Stimulated activated naive B cell treated with anti-CD40 and anti-IgM and Interleukin-4, amounts not matched to agents 10 μg/mL and 1 μg/mL and 100 μg/mL, for 72 hours (primary cell): ENCODE results near the gene RIPK1.
"Not testable (repeated sequence)": the region's sequence is repeated elsewhere in the genome, so short reads cannot be mapped to it uniquely, and the experiment has no call there.

Source experiments
- ATAC-seq, 2 donors: fragments of 150-1000 bp; cut with Tn5 transposase; replicated peaks; 2 replicates each; pipeline ENCODE4 v1.10.0; 2021; ENCODE audit warnings: moderate library complexity in 1 of 2
- DNase-seq: peaks from one replicate; pipeline ENCODE4 v3.0.0; 2021
- H3K27ac Mint-ChIP-seq: one replicate; pipeline ENCODE4 v1.8.0; 2022; ENCODE audit warnings: mild to moderate bottlenecking, mixed read lengths
- H3K27me3 Mint-ChIP-seq, 2 donors: one replicate each; pipeline ENCODE4 v1.8.0; 2022; ENCODE audit warnings: mixed read lengths in 2 of 2
- H3K36me3 Mint-ChIP-seq, 2 donors: one replicate each; pipeline ENCODE4 v1.8.0; 2022; ENCODE audit warnings: mixed read lengths in 2 of 2, mild to moderate bottlenecking in 1 of 2
- H3K4me1 Mint-ChIP-seq, 2 donors: one replicate each; pipeline ENCODE4 v1.8.0; 2022; ENCODE audit warnings: mixed read lengths in 2 of 2, mild to moderate bottlenecking in 1 of 2
- H3K4me3 Mint-ChIP-seq, 2 donors: one replicate each; pipeline ENCODE4 v1.8.0; 2022; ENCODE audit warnings: mild to moderate bottlenecking in 2 of 2, mixed read lengths in 2 of 2, moderate library complexity in 1 of 2
- H3K9me3 Mint-ChIP-seq, 2 donors: one replicate each; pipeline ENCODE4 v1.8.0; 2022; ENCODE audit warnings: mixed read lengths in 2 of 2, mild to moderate bottlenecking in 1 of 2

Gene RIPK1

GRCh38 chr6:3120765-3121089, 52.4 kb downstream of the RIPK1 start:
- Mint-ChIP-seq H3K9me3 (no peaks in the 10 kb centered on the region), H3K4me1 (peaks cover 13 to 16% of the 10 kb centered on the region in 2 donors), H3K27ac (no peak overlapping the region), H3K36me3 (no peaks in the 10 kb centered on the region), H3K27me3 (no peaks in the 10 kb centered on the region), H3K4me3 (no peak overlapping the region)
- no peak for DNase-seq
- no peak for ATAC-seq

- Mint-ChIP-seq H3K27me3 (no peaks in the 10 kb centered on the region), H3K9me3 (no peaks in the 10 kb centered on the region), H3K27ac (no peak overlapping the region), H3K4me3 (no peak overlapping the region), H3K4me1 (peaks cover 9 to 10% of the 10 kb centered on the region in 2 donors), H3K36me3 (peaks cover 0 to 3% of the 10 kb centered on the region in 2 donors)
- no peak for ATAC-seq
- DNase-seq: no peak
Measured at GRCh38 chr6:3122823-3123182, 54.5 kb downstream of the RIPK1 start.

- H3K4me3 Mint-ChIP-seq: no peak overlapping the region
- no peaks in the 10 kb centered on the region for H3K9me3 Mint-ChIP-seq
- no peak overlapping the region for H3K27ac Mint-ChIP-seq
- H3K27me3 Mint-ChIP-seq: no peaks in the 10 kb centered on the region
- ATAC-seq (no peak), DNase-seq (no peak)
- peaks cover 0 to 3% of the 10 kb centered on the region in 2 donors for H3K4me1 Mint-ChIP-seq
- peaks cover 11 to 12% of the 10 kb centered on the region in 2 donors for H3K36me3 Mint-ChIP-seq
Measured at GRCh38 chr6:3124667-3125066, 56.4 kb downstream of the RIPK1 start.

- ATAC-seq (no peak), DNase-seq (no peak)
- H3K36me3 Mint-ChIP-seq: peaks cover 12 to 19% of the 10 kb centered on the region in 2 donors
- H3K9me3 Mint-ChIP-seq: no peaks in the 10 kb centered on the region
- H3K27ac Mint-ChIP-seq: no peak overlapping the region
- no peaks in the 10 kb centered on the region for H3K27me3 Mint-ChIP-seq
- no peak overlapping the region for H3K4me3 Mint-ChIP-seq
- peaks cover 0 to 3% of the 10 kb centered on the region in 2 donors for H3K4me1 Mint-ChIP-seq
Measured at GRCh38 chr6:3125815-3126214, 57.5 kb downstream of the RIPK1 start.

- Mint-ChIP-seq H3K27ac (no peak overlapping the region), H3K36me3 (peaks cover 22 to 42% of the 10 kb centered on the region in 2 donors), H3K4me3 (no peak overlapping the region), H3K27me3 (no peaks in the 10 kb centered on the region), H3K9me3 (no peaks in the 10 kb centered on the region), H3K4me1 (peaks cover 0 to 5% of the 10 kb centered on the region in 2 donors)
- DNase-seq (no peak), ATAC-seq (no peak)
Measured at GRCh38 chr6:3128356-3129108, 60.2 kb downstream of the RIPK1 start.

GRCh38 chr6:3131695-3132094, 63.4 kb downstream of the RIPK1 start:
- no peak overlapping the region for H3K27ac Mint-ChIP-seq
- ATAC-seq (no peak), DNase-seq (no peak)
- H3K9me3 Mint-ChIP-seq: no peaks in the 10 kb centered on the region
- no peak overlapping the region for H3K4me3 Mint-ChIP-seq
- no peaks in the 10 kb centered on the region for H3K27me3 Mint-ChIP-seq
- peaks cover 0 to 4% of the 10 kb centered on the region in 2 donors for H3K4me1 Mint-ChIP-seq
- H3K36me3 Mint-ChIP-seq: peaks cover 33 to 60% of the 10 kb centered on the region in 2 donors

- Mint-ChIP-seq H3K27me3 (no peaks in the 10 kb centered on the region), H3K9me3 (no peaks in the 10 kb centered on the region), H3K4me3 (no peak overlapping the region), H3K27ac (no peak overlapping the region), H3K36me3 (peaks cover 30 to 66% of the 10 kb centered on the region in 2 donors), H3K4me1 (peaks cover 0 to 4% of the 10 kb centered on the region in 2 donors)
- DNase-seq (no peak), ATAC-seq (no peak)
Measured at GRCh38 chr6:3133515-3133914, 65.2 kb downstream of the RIPK1 start.

GRCh38 chr6:3135668-3136291, 67.5 kb downstream of the RIPK1 start:
- ATAC-seq: no peak
- DNase-seq: no peak
- Mint-ChIP-seq H3K27ac (no peak overlapping the region), H3K4me1 (peaks cover 13 to 16% of the 10 kb centered on the region in 2 donors), H3K27me3 (no peaks in the 10 kb centered on the region), H3K36me3 (peaks cover 29 to 68% of the 10 kb centered on the region in 2 donors), H3K4me3 (no peak overlapping the region), H3K9me3 (no peaks in the 10 kb centered on the region)

- no peak overlapping the region for H3K27ac Mint-ChIP-seq
- H3K4me3 Mint-ChIP-seq: no peak overlapping the region
- H3K4me1 Mint-ChIP-seq: peaks cover 13 to 16% of the 10 kb centered on the region in 2 donors
- H3K36me3 Mint-ChIP-seq: peaks cover 29 to 66% of the 10 kb centered on the region in 2 donors
- ATAC-seq: no peak
- no peak for DNase-seq
- H3K27me3 Mint-ChIP-seq: no peaks in the 10 kb centered on the region
- no peaks in the 10 kb centered on the region for H3K9me3 Mint-ChIP-seq
Measured at GRCh38 chr6:3136292-3137011, 68.2 kb downstream of the RIPK1 start.

- Mint-ChIP-seq H3K9me3 (no peaks in the 10 kb centered on the region), H3K36me3 (peaks cover 26 to 58% of the 10 kb centered on the region in 2 donors), H3K27me3 (no peaks in the 10 kb centered on the region), H3K27ac (no peak overlapping the region), H3K4me1 (peaks cover 13 to 15% of the 10 kb centered on the region in 2 donors), H3K4me3 (no peak overlapping the region)
- ATAC-seq: no peak
- DNase-seq: no peak
Measured at GRCh38 chr6:3137057-3137777, 68.9 kb downstream of the RIPK1 start.

- H3K9me3 Mint-ChIP-seq, H3K27me3 Mint-ChIP-seq, H3K27ac Mint-ChIP-seq, H3K4me3 Mint-ChIP-seq, ATAC-seq, DNase-seq: not testable (repeated sequence)
- H3K4me1 Mint-ChIP-seq: peaks cover 13% of the 10 kb centered on the region in 2 donors
- H3K36me3 Mint-ChIP-seq: peaks cover 26 to 53% of the 10 kb centered on the region in 2 donors
Measured at GRCh38 chr6:3137873-3138272, 69.6 kb downstream of the RIPK1 start.

- H3K4me1 Mint-ChIP-seq: peaks cover 13% of the 10 kb centered on the region in 2 donors
- peak overlapping the region; percentile 33 for H3K27ac Mint-ChIP-seq
- no peak overlapping the region for H3K4me3 Mint-ChIP-seq
- DNase-seq (no peak), ATAC-seq (no peak)
- no peaks in the 10 kb centered on the region for H3K27me3 Mint-ChIP-seq
- H3K36me3 Mint-ChIP-seq: peaks cover 25 to 54% of the 10 kb centered on the region in 2 donors
- H3K9me3 Mint-ChIP-seq: no peaks in the 10 kb centered on the region
Measured at GRCh38 chr6:3138341-3138740, 70.0 kb downstream of the RIPK1 start.

GRCh38 chr6:3139090-3139903, 71.0 kb downstream of the RIPK1 start:
- H3K9me3 Mint-ChIP-seq: no peaks in the 10 kb centered on the region
- peaks cover 13% of the 10 kb centered on the region in 2 donors for H3K4me1 Mint-ChIP-seq
- H3K4me3 Mint-ChIP-seq: peak overlapping the region; percentile 36 to 69
- H3K27ac Mint-ChIP-seq: peak overlapping the region; percentile 62
- H3K27me3 Mint-ChIP-seq: no peaks in the 10 kb centered on the region
- peaks cover 25 to 58% of the 10 kb centered on the region in 2 donors for H3K36me3 Mint-ChIP-seq
- DNase-seq: peak; percentile 14
- ATAC-seq: peak; percentile 83 to 85
